GM21717 (cell line): Measurements from ENCODE around the gene SPATA32.
A peak's percentile ranks its signal among the peaks of the same experiment; 100 is the strongest.
"Not testable (repeated sequence)": the region's sequence is repeated elsewhere in the genome, so short reads cannot be mapped to it uniquely, and the experiment has no call there.

Experiments
- ATAC-seq: cut with Tn5 transposase; IDR thresholded peaks from one replicate; pipeline ENCODE4 v1.9.1; 2021; ENCODE audit warnings: mild to moderate bottlenecking, moderate library complexity; ENCODE audit not compliant: unreplicated experiment

SPATA32 gene, protein sequence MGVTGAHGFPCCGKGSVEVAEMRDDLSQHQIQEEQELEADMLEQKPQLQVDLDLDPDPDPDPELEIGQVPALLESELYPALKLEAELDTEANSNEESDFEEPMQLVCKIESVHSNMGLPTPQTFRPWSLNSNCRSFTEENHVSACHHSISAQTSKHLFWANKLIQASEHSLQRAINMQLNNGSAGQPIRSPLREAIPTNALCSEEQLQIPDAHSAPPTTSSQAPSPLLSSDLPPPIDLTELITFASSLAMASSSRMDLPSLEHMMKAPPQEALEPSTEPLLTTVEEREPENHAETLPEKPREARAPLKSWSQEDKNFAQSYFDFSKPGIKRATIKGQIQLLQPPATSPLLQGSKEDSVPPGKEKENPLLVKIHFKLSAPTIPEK

DNA sequence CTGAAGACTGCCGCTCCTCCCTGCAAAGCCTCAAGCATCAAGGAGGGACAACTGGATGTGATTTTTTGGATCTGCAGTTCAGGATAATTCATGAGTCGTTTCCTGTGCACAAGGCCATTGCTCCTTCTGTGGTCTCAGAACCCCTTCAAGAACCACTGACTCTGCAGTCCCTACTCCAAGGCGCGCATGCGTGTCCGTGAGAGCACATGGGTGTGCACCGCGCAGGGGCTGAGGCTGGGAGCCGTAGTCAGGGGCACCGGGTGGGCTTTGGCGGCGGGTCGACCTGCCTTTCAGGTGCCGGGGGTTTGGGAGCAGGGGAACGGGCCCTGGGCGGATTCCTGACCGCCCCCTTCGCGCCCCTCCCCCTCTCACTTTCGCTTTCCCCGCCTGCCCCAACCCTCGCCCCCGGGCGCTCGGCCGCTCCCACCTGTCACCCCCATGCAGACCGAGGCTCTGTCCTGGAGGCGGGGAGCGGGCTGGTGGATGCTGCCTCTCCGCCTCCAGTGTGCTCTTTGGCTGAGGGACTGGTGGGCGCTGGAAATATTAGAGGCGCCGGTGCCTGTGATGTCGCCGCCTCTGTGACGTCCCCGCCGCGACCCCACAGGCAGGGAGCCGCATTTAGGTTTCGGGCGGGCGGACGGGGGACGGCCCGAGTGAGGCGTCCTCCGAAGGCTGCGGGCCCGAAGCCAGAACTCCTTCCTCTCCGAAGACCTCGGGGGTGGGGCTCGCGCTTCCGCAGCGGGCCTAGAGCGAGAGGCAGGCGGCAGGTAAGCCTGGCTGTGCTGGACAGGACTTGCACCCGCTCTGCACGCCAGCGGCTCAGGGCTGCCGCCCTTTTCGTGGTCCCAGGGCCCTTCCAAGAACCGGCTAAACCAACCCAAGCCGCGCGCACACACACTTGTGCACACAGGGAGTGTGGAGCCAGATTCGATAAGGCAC is at the start of gene SPATA32:
TSS of gene SPATA32 (minus strand) at position 518 of the 939 bp plus-strand sequence. CDS start at position 440, 78 bp downstream.
- no peak for ATAC-seq

DNA sequence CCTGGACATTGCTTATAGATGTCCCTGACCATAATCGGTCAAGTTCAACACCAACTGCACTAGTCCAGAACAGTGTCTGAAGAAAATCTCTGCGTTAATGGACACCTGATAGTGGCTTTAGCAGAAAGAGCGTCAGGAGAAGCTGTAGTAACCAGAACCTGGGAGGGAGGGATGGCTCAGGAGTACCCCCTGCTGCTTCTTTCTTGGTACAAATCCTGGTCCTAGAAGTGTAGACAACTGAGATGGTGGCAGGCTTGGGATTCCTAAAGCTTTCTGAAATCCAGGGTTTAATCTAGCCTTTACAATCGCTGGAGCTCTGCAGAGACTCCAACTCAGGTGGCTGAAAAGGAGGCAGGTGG is 49.5 kb upstream of the SPATA32 start:
- ATAC-seq = no peak

GRCh38 chr17:45310380-45311324 is 48.8 kb upstream of the SPATA32 start:
- ATAC-seq = no peak

- no peak for ATAC-seq
Observed at GRCh38 chr17:45309400-45309799, 47.5 kb upstream of the SPATA32 start.

- ATAC-seq = no peak
Observed at GRCh38 chr17:45308840-45309239, 46.9 kb upstream of the SPATA32 start.

DNA sequence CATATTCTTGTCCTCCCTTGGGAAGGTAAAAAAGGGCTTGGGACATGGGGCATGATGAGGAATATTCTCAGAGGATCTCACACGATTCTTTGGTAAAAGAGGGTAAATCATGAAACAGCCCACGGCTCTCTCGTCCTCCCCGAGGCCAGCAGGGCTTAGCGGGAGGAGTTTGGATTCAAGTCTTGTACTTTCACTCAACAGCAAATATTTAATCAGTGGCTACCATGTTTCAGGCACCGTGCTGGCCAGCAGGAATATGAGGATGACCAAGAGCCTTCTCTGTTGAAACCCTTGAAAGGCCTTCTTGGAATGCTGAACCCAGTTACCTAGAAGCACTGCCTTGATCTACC is 46.1 kb upstream of the SPATA32 start:
- no peak for ATAC-seq

DNA sequence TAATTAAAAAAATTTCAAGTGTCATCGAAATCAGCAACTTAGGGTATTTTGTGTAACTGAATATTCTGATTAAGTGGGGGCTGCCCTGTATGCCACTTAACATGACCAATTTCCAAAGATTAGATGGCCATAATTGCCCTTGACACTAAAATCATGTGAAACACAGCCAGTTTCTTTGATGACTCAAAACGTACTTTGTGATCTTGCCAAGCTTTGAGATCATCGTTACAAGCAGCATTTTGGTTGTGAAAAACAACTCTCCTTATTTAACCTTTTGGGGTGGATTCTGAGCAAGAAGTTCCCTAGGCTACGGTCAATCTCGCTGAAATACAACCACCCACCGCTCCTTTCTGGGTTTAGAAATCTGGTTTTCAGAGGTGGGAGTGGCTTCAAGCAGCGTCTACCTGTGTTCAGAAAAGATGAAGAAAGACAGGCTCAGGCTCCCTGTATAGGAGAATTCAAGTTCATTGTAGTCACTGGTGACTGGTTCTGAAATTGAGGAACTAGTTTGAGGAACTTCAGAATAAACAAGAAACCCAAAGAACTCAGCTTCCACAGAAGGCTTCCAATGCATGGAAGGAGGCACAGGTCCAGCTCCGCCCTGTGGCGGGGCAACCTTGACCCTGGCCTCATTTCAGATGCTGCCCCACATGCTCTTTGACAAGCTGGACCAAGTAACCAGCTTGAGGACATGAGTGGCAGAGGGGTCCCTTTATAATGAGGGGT is 45.6 kb upstream of the SPATA32 start:
- no peak for ATAC-seq

DNA sequence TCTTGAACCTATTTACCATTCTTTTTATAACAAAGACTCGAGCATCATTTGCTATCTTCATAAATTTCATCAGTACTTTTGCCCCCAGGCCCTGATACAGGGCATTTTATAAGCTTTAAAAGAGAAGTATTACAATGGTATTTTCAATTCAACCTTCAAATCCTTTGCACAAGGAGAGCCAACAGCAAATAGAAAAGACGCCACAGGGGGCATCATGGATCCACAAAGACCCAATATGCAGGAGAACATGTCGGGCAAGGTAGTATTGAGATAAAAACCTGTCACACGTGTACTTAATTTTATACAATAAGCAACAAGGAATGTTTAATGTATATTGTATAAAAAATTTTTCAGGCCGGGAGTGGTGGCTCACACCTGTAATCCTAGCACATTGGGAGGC is 44.7 kb upstream of the SPATA32 start:
- ATAC-seq = no peak

DNA sequence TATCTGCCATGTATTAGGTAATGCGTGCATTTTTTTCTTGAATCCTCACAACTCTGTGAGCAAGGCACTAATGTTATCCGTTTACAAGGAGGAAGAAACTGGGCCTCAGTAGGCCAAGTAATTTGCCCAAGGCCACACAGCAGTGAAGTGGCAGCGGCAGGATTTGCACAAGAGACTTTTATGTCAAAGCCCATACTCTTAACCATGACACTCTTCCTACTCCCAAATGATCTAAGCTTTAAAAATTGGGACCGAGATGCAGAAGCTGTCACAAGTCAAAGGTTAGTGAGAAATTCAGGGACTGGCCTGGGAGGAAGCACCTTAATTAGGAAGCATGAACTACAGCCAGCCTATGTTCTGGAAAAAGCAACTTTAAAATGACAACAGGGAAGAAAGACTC is 44.2 kb upstream of the SPATA32 start:
- no peak for ATAC-seq

DNA sequence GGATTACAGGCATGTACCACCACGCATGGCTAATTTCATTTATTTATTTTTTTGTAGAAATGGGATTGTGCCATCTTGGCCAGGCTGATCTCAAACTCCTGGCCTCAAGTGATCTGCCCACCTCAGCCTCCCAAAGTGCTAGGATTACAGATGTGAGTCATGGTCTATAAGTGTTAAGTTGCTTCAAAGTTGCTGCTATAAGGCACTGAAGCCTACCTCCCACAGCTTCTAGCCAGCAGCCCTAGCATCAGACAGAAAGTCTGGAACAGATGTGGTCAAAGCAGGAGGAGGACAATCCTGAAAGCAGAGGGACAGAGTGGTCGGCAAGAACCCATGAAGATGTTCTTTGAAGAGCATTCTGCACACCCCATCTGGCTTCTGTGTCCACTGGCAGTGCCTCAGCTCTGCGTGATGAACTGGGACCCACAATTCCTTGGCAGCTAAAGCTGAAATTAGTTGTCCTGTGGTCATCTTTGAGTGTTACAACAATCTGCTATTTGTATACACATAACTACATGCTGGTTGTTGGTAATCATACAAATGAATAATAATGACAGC is 43.7 kb upstream of the SPATA32 start:
- ATAC-seq = no peak

- peak; percentile 52 for ATAC-seq
Observed at GRCh38 chr17:45302649-45303173, 40.8 kb upstream of the SPATA32 start.

GRCh38 chr17:45302220-45302619 is 40.3 kb upstream of the SPATA32 start:
- ATAC-seq = not testable (repeated sequence)

- ATAC-seq = no peak
Observed at GRCh38 chr17:45301674-45302073, 39.8 kb upstream of the SPATA32 start.

- no peak for ATAC-seq
Observed at GRCh38 chr17:45300060-45300751, 38.3 kb upstream of the SPATA32 start.

- no peak for ATAC-seq
Observed at GRCh38 chr17:45299361-45299760, 37.5 kb upstream of the SPATA32 start.

- no peak for ATAC-seq
Observed at GRCh38 chr17:45298546-45299285, 36.8 kb upstream of the SPATA32 start.

GRCh38 chr17:45296833-45297124 is 34.9 kb upstream of the SPATA32 start:
- ATAC-seq = no peak

DNA sequence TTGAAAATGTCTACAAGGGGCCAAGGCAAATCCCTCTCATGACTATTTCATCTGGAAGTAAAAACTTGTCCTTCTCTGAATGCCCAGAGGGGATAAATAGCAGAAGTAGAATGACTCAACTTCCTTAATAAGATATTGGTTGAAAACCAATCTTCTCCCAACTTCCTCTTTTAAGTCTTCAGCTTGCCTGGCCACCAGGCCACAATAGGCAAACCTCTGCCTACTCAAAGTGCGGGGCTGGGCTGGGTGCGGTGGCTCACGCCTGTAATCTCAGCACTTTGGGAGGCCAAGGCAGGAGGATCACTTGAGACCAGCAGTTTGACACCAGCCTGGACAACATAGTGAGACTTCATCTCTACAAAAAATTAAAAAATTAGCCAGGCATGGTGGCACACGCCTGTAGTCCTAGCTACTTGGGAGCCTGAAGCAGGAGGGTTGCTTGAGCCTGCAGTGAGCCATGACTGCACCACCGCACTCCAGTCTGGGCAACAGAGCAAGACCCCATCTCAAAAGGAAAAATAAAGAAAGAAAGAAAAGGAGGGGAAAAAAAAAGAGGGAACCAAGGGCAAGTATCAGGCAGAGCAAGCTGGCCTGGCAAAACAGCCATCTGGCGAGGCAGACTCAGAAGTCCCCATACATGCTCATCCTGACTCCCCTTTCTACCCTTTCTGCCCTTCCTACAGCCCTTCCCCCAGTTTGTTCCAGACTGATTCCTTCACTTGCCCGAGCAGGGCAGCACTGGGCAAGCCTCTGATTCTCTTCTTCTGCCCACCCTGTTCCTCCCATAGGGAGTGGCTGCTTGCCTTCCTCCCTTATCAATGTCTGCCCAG is 34.3 kb upstream of the SPATA32 start:
- no peak for ATAC-seq
